Mucosa of descending colon (tissue), 3 donors: ENCODE results near the gene SIGLEC9. TPM values are rescaled to one million over a fixed set of nuclear protein-coding genes. Genes with fewer than 3 reads are reported as not detected.
A peak's percentile ranks its signal among the peaks of the same experiment; 100 is the strongest.

Experiments used
- ATAC-seq: fragments of 200-7000 bp; cut with Tn5 transposase; one replicate; pipeline ENCODE4 v1.9.1; 2020; ENCODE audit warnings: mild to moderate bottlenecking, moderate library complexity
- DNase-seq, 3 donors: peaks; one replicate each; pipeline ENCODE4 v3.0.0-alpha.2; 2020
- H3K36me3 ChIP-seq: fragments of 200-600 bp; one replicate; pipeline ENCODE4 v1.8.0; 2021; ENCODE audit warnings: low read depth, mild to moderate bottlenecking
- H3K4me1 ChIP-seq: fragments of 200-600 bp; one replicate; pipeline ENCODE4 v1.8.0; 2021; ENCODE audit warnings: low read depth, mild to moderate bottlenecking
- H3K4me3 ChIP-seq: fragments of 200-600 bp; one replicate; pipeline ENCODE4 v1.8.0; 2021; ENCODE audit warnings: mild to moderate bottlenecking
- H3K9me3 ChIP-seq: fragments of 200-600 bp; one replicate; pipeline ENCODE4 v1.8.0; 2021; ENCODE audit warnings: mild to moderate bottlenecking
- CTCF ChIP-seq: fragments of 200-600 bp; IDR thresholded peaks from one replicate; pipeline ENCODE4 v1.8.0; 2022; ENCODE audit warnings: antibody characterized with exemption, mild to moderate bottlenecking
- intact Hi-C, 2 donors: fragments of 100-400 bp; cut with DNase I in 1 of 2; cut with micrococcal nuclease in 1 of 2; formaldehyde crosslinking; loops; one replicate each; pipeline versions ENCODE4 v1.11.0 to v1.11.1; 2022; cut with DNase I, micrococcal nuclease
- total RNA-seq, 3 donors: library from RNA; stranded (reverse); fragmentation: NEBNext Ultra II Directional in 2 of 3; extraction: Animal tissue kit (Norgen Biotek cat#: 25700) in 2 of 3; gene quantifications; one replicate each; pipeline versions ENCODE4 v1.2.1 to v1.2.4, GENCODE V29; 2021 to 2023
- donor health status: DM: no; HTN: no; CAD: no; lungs with moderate emphysema.
- donor health status: DM: no; HTN: no; CAD: no.
- donor health status: DM: no; HTN: yes; CAD: no.

SIGLEC9 gene
- total RNA-seq, 3 donors from 2014 or later: 1.4 to 3.8 (median 3.2) TPM

- TF ChIP-seq CTCF: no peak
- no peak for DNase-seq
- Histone ChIP-seq H3K9me3 (no peaks in the 10 kb centered on the region), H3K4me3 (no peak overlapping the region), H3K36me3 (peaks cover 6% of the 10 kb centered on the region), H3K4me1 (peaks cover 14% of the 10 kb centered on the region)
- intact Hi-C loops: no loop called here
- ATAC-seq: no peak
Measured at GRCh38 chr19:51110666-51110971, 14.1 kb upstream of the SIGLEC9 start.

- Histone ChIP-seq H3K36me3 (peaks cover 6% of the 10 kb centered on the region), H3K9me3 (no peaks in the 10 kb centered on the region), H3K4me3 (no peak overlapping the region), H3K4me1 (peaks cover 14% of the 10 kb centered on the region)
- no peak for DNase-seq
- TF ChIP-seq CTCF: no peak
- ATAC-seq: no peak
- intact Hi-C loops: no loop called here
Measured at GRCh38 chr19:51111606-51112005, 13.1 kb upstream of the SIGLEC9 start.

DNA sequence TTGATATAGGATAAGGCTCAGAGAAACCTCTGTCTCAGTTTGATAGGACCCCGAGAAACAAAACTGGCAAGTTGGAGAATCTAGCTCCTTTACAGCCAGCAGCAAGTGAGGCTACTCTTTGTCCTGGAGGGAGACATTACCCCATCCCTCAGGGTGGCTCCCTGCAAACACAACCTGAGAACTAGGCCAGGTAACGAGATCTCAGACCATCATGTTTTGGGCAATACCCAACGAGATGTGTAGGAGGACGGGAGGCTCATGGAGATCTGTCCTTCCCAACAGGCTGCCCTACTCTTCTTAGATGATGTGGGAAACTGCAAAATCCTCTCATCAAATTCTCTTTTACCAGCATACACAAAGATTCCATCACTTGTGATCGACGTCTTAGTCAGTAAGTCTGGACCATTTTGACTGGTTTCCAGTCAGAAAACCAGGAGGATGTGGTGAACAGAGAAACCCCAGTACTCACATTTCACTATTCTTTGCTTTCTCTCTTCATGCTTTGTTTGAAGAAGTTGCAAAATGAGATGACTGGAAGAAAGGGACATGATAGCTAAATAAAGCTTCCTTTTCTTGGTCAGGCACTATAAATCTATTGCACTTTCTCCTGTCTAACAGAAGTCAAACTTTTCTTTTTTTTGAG is 10.5 kb upstream of the SIGLEC9 start:
- intact Hi-C loops: no loop called here
- Histone ChIP-seq H3K4me1 (no peaks in the 10 kb centered on the region), H3K9me3 (no peaks in the 10 kb centered on the region), H3K4me3 (no peak overlapping the region), H3K36me3 (no peaks in the 10 kb centered on the region)
- no peak for DNase-seq
- ATAC-seq: no peak
- no peak for TF ChIP-seq CTCF

DNA sequence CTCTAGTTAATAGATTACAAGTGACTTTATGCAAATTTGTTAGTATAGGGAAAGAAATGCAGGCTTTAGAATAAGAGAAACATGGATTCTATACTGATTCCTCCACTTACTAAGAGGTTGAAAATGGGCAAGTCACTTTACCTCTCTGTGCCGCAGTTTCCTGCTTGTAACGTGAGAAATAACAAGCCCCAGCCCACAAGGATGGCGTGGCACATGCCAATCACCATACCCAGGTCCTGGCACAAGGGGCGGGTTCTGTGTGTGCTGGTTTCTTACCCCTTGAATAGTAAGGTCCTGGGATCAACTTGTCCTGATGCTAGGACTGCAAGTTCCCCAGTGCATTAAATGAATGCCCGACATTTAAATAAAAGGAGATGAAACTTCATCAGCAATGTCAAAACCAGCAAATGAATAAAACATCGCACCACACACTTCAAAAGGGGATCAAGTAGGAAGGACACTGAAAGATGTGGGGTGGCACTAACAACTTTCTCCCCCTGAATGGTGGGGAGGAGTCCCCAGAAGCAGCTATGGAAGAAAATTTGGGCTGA is 7.9 kb upstream of the SIGLEC9 start:
- Histone ChIP-seq H3K4me1 (no peaks in the 10 kb centered on the region), H3K9me3 (no peaks in the 10 kb centered on the region), H3K4me3 (no peak overlapping the region), H3K36me3 (no peaks in the 10 kb centered on the region)
- intact Hi-C loops: no loop called here
- ATAC-seq (no peak), DNase-seq (peak in 1 of 3 donors; percentile 42)
- no peak for TF ChIP-seq CTCF

DNA sequence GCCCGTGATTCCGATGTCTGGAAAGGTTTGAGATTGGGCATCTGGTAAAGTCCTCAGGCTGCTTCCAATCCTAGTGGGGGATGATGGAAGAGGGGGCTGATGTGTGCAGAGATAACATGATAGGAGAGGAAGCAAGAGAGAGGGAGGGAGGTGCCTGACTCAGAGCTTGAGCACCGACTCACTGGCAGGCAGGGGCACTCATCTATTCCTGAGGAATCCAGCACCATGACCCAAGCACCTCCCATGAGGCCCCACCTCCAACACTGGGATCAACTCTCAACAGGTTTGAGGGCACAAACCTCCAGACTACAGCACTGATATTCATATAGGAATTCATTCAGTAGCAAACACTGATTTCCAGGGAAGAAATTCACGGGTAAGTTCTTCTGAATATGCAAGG is 5.6 kb upstream of the SIGLEC9 start:
- ATAC-seq: no peak
- Histone ChIP-seq H3K36me3 (no peaks in the 10 kb centered on the region), H3K4me3 (no peak overlapping the region), H3K4me1 (no peaks in the 10 kb centered on the region), H3K9me3 (no peaks in the 10 kb centered on the region)
- no peak for DNase-seq
- no peak for TF ChIP-seq CTCF
- intact Hi-C loops: no loop called here

GRCh38 chr19:51119611-51120010 is 5.1 kb upstream of the SIGLEC9 start:
- peak in 1 of 3 donors; percentile 34 for DNase-seq
- no peak for TF ChIP-seq CTCF
- Histone ChIP-seq H3K4me3 (no peak overlapping the region), H3K4me1 (no peaks in the 10 kb centered on the region), H3K36me3 (no peaks in the 10 kb centered on the region), H3K9me3 (no peaks in the 10 kb centered on the region)
- intact Hi-C loops: no loop called here
- ATAC-seq: no peak
